Cerebellar nuclear complex (tissue), 1 donor: ENCODE measurements around the gene PIGO.
A peak's percentile ranks its signal among the peaks of the same experiment; 100 is the strongest.

ENCODE experiments used
- DNase-seq, 2 experiments: peaks; one replicate each; lab custom pipeline; 2025; lab: John Stamatoyannopoulos, UW

Gene PIGO

GRCh38 chr9:35071814-35072460 lies 24.5 kb downstream of the PIGO start:
- DNase-seq = no peak

- no peak for DNase-seq
These were observed 25.3 kb downstream of the PIGO start for GRCh38 chr9:35070823-35071813.

- no peak for DNase-seq
These were observed 27.4 kb downstream of the PIGO start for GRCh38 chr9:35069020-35069419.

GRCh38 chr9:35067056-35067455 lies 29.3 kb downstream of the PIGO start:
- no peak for DNase-seq

- no peak for DNase-seq
These were observed 35.7 kb downstream of the PIGO start for GRCh38 chr9:35060548-35061207.

GRCh38 chr9:35059438-35059837 lies 37.0 kb downstream of the PIGO start:
- DNase-seq = no peak

GRCh38 chr9:35057271-35057620 lies 39.1 kb downstream of the PIGO start:
- no peak for DNase-seq

GRCh38 chr9:35056571-35057270 lies 39.7 kb downstream of the PIGO start:
- DNase-seq = no peak

- DNase-seq = no peak
These were observed 41.3 kb downstream of the PIGO start for GRCh38 chr9:35054871-35055644.

- no peak for DNase-seq
These were observed 42.1 kb downstream of the PIGO start for GRCh38 chr9:35054185-35054835.

GRCh38 chr9:35051069-35051967 lies 45.1 kb downstream of the PIGO start:
- DNase-seq = peak; percentile 71 to 88

GRCh38 chr9:35048511-35048910 lies 47.9 kb downstream of the PIGO start:
- no peak for DNase-seq

- no peak for DNase-seq
These were observed 52.3 kb downstream of the PIGO start for GRCh38 chr9:35044071-35044470.

- DNase-seq = no peak
These were observed 53.4 kb downstream of the PIGO start for GRCh38 chr9:35042891-35043545.

- DNase-seq = no peak
These were observed 54.2 kb downstream of the PIGO start for GRCh38 chr9:35042081-35042604.
